Activated naive CD8-positive, alpha-beta T cell treated with anti-CD3 and anti-CD28 coated beads, Interleukin-2, amount 50 U/mL, for 24 hours (primary cell): ENCODE results near the gene ZBTB8B.
"Not testable (repeated sequence)": the region's sequence is repeated elsewhere in the genome, so short reads cannot be mapped to it uniquely, and the experiment has no call there.

Experiments
- ATAC-seq: fragments of 150-1000 bp; cut with Tn5 transposase; one replicate; pipeline ENCODE4 v1.10.0; 2021
- DNase-seq: peaks from one replicate; pipeline ENCODE4 v3.0.0; 2021
- H3K27ac Mint-ChIP-seq: one replicate; pipeline ENCODE4 v1.8.0; 2021; ENCODE audit warnings: mild to moderate bottlenecking, mixed read lengths
- H3K27me3 Mint-ChIP-seq: one replicate; pipeline ENCODE4 v1.8.0; 2021; ENCODE audit warnings: mixed read lengths
- H3K36me3 Mint-ChIP-seq: one replicate; pipeline ENCODE4 v1.8.0; 2021; ENCODE audit warnings: low read depth, mixed read lengths
- H3K4me1 Mint-ChIP-seq: one replicate; pipeline ENCODE4 v1.8.0; 2021; ENCODE audit warnings: mixed read lengths
- H3K4me3 Mint-ChIP-seq: one replicate; pipeline ENCODE4 v1.8.0; 2021; ENCODE audit warnings: mild to moderate bottlenecking, moderate library complexity, mixed read lengths
- H3K9me3 Mint-ChIP-seq: one replicate; pipeline ENCODE4 v1.8.0; 2021; ENCODE audit warnings: mixed read lengths

ZBTB8B gene

DNA sequence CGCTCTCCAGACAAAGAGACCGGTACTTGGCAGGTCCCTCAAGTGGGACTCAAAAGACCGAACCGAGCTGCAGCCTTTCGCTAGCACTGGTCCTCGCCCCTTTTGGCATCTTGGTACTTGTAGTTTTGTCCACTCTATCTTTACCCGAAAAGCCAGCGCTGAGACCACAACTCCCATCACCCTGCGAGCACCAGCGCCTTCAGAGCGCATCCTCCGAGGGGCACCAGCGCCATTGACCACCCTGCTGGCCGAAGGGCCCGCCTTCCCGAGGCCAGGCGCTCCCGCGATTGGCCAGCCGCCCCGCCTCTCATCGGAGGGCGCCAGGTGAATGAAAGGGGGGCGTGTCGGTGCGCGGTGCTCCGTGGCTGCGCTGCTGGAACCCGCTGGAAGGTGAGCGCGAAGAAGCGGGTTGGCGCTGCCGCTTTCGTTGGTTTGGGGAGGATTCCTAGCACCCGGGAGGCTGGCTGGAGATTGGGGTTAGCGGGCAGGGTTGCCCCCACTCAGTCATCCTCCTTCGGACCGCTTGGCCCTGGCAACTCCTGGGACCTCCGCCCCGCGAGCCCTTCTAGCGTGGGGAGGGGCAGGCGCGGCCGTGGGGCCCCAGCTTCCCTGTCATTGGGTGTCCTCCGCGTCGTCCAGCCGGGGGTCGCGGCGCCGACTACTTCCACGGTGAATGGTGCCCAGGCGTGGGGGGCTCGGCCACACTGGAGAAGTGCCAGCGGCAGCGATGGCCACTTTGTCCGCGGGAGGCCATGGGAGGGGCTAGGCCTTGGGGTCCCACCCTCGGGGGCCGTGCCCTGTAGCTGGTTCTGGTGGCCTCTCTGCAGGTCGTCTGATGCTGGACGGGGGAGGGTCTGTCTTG lies at the start of gene ZBTB8B:
TSS of gene ZBTB8B (plus strand) at position 357 of the 862 bp plus-strand sequence. CDS start 5,553 bp downstream, outside the sequence.
- H3K27ac Mint-ChIP-seq: no peak within 1 kb of the TSS
- H3K4me3 Mint-ChIP-seq: peak within 1 kb of the TSS; percentile 65
- peaks cover 13% of the 10 kb centered on the region for H3K4me1 Mint-ChIP-seq
- DNase-seq: peak; percentile 46
- peak; percentile 75 for ATAC-seq
- H3K27me3 Mint-ChIP-seq: peaks cover 54% of the 10 kb centered on the region
- H3K9me3 Mint-ChIP-seq: no peaks in the 10 kb centered on the region
- no peaks in the 10 kb centered on the region for H3K36me3 Mint-ChIP-seq

DNA sequence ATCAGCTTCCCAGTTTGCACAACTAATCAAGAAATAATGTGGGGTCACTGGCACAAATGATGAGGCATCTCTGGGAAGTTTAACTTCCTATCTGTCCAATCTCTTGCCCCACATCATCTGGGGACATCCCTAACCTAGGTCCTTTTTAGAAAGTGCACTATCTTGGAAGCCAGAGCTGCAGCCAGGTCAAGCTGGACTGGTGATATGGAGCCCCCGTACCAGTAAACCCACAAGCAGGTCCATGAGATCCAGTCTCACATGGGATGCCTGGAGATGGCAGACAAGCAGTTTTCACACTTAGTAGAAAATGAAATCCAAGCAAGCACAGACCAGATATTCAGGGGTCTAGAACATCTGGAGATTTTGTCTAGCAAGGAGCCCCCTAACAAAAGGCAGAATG lies 43.1 kb upstream of the ZBTB8B start:
- Mint-ChIP-seq H3K4me1 (no peaks in the 10 kb centered on the region), H3K27me3 (peaks cover 17% of the 10 kb centered on the region), H3K36me3 (no peaks in the 10 kb centered on the region), H3K4me3 (no peak overlapping the region), H3K9me3 (no peaks in the 10 kb centered on the region), H3K27ac (no peak overlapping the region)
- DNase-seq (no peak), ATAC-seq (no peak)

GRCh38 chr1:32426489-32427255 lies 38.2 kb upstream of the ZBTB8B start:
- Mint-ChIP-seq H3K27me3 (peaks cover 35% of the 10 kb centered on the region), H3K4me1 (no peaks in the 10 kb centered on the region), H3K4me3 (no peak overlapping the region), H3K36me3 (no peaks in the 10 kb centered on the region), H3K27ac (no peak overlapping the region), H3K9me3 (no peaks in the 10 kb centered on the region)
- ATAC-seq (no peak), DNase-seq (no peak)

- Mint-ChIP-seq H3K27me3 (peaks cover 35% of the 10 kb centered on the region), H3K27ac (no peak overlapping the region), H3K4me1 (peaks cover 3% of the 10 kb centered on the region), H3K9me3 (no peaks in the 10 kb centered on the region), H3K4me3 (no peak overlapping the region), H3K36me3 (no peaks in the 10 kb centered on the region)
- DNase-seq (no peak), ATAC-seq (no peak)
Observed at GRCh38 chr1:32427264-32427963, 37.5 kb upstream of the ZBTB8B start.

DNA sequence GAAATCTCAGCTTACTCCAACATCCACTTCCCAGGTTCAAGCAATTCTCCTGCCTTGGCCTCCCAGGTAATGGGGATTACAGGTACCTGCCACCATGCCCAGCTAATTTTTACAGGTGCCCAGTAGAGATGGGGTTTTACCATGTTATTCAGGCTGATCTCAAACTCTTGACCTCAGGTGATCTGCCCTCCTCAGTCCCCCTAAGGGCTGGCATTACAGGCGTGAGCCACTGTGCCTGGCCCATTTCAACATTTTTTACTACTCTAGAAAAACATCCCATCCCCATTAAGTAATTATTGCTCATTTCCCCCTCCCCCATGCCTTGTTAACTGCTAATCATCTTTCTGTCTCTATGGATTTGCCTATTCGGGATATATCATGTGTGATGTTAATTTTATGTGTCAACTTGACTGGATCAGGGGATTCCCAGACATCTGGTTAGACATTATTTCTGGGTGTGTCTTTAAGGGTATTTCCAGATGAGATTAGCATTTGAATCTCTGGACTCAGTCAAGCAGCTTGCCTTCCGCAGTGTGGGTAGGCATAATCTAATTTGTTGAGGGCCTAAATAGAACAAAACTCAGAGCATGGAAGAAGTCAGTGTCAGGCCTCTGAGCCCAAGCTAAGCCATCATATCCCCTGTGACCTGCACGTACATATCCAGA lies 33.0 kb upstream of the ZBTB8B start:
- H3K27me3 Mint-ChIP-seq: peaks cover 29% of the 10 kb centered on the region
- no peak for ATAC-seq
- H3K36me3 Mint-ChIP-seq: no peaks in the 10 kb centered on the region
- H3K4me3 Mint-ChIP-seq: no peak overlapping the region
- no peak overlapping the region for H3K27ac Mint-ChIP-seq
- H3K9me3 Mint-ChIP-seq: no peaks in the 10 kb centered on the region
- peaks cover 3% of the 10 kb centered on the region for H3K4me1 Mint-ChIP-seq
- DNase-seq: no peak

GRCh38 chr1:32438136-32438535 lies 26.7 kb upstream of the ZBTB8B start:
- H3K4me1 Mint-ChIP-seq: no peaks in the 10 kb centered on the region
- H3K9me3 Mint-ChIP-seq: peaks cover 5% of the 10 kb centered on the region
- no peak for ATAC-seq
- H3K4me3 Mint-ChIP-seq: no peak overlapping the region
- H3K36me3 Mint-ChIP-seq: no peaks in the 10 kb centered on the region
- H3K27me3 Mint-ChIP-seq: peaks cover 30% of the 10 kb centered on the region
- DNase-seq: no peak
- H3K27ac Mint-ChIP-seq: no peak overlapping the region

DNA sequence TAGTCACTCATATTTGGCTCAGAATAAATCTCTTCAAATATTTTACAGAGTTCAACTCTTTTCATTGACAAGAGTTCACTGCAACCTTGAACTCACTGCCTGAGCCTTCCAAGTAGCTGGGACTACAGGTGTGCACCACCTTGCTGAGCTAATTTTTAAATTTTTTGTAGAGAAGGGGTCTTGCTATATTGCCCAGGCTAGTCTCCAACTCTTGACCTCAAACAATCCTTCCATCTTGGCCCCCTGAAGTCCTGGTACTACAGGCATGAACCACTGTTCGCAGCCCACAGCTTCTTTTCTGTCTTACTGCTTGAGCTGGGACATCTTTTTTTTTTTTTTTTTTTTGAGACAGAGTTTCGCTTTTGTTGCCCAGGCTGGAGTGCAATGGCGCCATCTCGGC lies 26.1 kb upstream of the ZBTB8B start:
- not testable (repeated sequence) for H3K4me1 Mint-ChIP-seq, H3K36me3 Mint-ChIP-seq, H3K9me3 Mint-ChIP-seq, ATAC-seq, H3K4me3 Mint-ChIP-seq, DNase-seq, H3K27ac Mint-ChIP-seq
- peaks cover 23% of the 10 kb centered on the region for H3K27me3 Mint-ChIP-seq

DNA sequence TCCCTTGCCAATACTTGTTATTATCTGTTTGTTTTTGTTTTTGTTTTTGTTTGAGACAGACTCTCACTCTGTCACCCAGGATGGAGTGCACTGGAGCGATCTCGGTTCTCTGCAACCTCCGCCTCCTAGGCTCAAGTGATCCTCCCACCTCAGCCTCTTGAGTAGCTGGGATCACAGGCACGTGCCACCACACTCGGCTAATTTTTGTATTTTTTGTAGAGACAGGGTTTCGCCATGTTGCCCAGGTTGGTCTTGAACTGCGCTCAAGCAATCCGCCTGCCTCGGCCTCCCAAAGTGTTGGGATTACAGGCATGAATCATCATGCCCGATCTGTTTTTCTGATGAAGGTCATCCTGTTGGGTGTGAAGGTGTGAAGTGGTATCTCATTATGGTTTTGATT lies 23.4 kb upstream of the ZBTB8B start:
- not testable (repeated sequence) for H3K36me3 Mint-ChIP-seq, H3K4me3 Mint-ChIP-seq, H3K27ac Mint-ChIP-seq, DNase-seq, ATAC-seq, H3K9me3 Mint-ChIP-seq, H3K4me1 Mint-ChIP-seq
- peaks cover 26% of the 10 kb centered on the region for H3K27me3 Mint-ChIP-seq

DNA sequence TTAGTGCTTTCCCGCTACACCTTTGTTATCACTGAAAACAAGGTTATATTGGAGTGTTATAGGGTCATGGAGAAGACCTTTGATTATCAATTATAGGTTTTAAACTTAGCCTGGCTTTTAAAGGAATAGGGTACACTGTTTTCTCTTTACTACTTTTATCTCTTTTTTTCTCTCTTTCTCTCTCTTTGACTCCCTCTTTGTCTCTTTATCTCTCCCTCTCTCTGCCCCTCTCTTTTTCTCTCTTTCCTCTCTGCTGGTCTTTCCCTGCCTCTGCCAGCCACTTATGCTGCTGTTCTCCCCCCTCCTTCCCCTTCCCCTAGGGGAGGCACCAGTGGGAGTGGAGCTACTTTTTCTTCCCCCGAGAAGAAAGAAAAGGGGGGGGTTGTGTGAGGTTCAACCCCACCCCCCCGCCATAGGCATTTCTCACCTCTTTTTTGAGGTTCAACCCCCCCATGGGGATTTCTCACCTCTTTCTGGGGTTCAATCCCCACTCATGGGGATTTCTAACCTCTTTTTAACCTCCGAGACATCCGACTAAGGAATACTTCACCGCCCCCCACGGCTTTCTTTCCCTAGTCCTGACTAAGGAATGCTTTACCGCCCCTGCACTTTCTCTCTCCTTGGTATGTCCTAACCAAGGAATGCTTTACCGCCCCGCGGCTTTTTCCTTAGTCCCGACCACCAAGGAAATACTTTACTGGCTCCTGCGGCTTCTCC lies 17.2 kb upstream of the ZBTB8B start:
- no peak overlapping the region for H3K27ac Mint-ChIP-seq
- no peaks in the 10 kb centered on the region for H3K4me1 Mint-ChIP-seq
- peaks cover 25% of the 10 kb centered on the region for H3K27me3 Mint-ChIP-seq

DNA sequence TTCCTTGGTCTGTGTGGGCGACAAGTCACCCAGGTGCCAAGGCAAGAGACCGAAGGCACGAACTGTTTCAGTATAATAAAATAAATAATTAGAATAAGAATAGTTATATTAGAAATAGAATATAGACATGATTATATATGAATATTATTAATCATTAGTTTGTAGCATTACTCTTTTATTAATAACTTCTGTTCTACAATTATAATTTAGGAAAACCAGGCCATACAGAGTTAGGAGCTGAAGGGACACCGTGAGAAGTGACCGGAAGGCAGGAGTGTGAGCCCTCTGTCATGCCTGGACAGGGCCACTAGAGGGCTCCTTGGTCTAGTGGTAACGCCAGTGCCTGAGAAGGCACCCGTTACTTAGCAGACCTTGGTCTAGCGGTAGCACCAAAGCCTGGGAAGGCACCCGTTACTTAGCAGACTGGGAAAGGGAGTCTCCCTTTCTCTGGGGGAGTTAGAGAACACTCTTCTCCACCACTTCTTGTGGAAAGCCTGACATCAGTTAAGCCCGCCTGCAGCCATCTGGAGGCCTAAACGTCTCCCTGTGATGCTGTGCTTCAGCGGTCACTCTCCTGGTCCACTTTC lies 16.6 kb upstream of the ZBTB8B start:
- H3K4me1 Mint-ChIP-seq, H3K27ac Mint-ChIP-seq, ATAC-seq, H3K4me3 Mint-ChIP-seq, H3K36me3 Mint-ChIP-seq: not testable (repeated sequence)
- Mint-ChIP-seq H3K9me3 (peaks cover 15% of the 10 kb centered on the region), H3K27me3 (peaks cover 25% of the 10 kb centered on the region)
- peak; percentile 53 for DNase-seq

More for the DNA sequence above, 17.2 kb upstream of the ZBTB8B start:
- no peak for DNase-seq
- Mint-ChIP-seq H3K4me3 (no peak overlapping the region), H3K36me3 (peaks cover 3% of the 10 kb centered on the region), H3K9me3 (peaks cover 15% of the 10 kb centered on the region)
- ATAC-seq: no peak

DNA sequence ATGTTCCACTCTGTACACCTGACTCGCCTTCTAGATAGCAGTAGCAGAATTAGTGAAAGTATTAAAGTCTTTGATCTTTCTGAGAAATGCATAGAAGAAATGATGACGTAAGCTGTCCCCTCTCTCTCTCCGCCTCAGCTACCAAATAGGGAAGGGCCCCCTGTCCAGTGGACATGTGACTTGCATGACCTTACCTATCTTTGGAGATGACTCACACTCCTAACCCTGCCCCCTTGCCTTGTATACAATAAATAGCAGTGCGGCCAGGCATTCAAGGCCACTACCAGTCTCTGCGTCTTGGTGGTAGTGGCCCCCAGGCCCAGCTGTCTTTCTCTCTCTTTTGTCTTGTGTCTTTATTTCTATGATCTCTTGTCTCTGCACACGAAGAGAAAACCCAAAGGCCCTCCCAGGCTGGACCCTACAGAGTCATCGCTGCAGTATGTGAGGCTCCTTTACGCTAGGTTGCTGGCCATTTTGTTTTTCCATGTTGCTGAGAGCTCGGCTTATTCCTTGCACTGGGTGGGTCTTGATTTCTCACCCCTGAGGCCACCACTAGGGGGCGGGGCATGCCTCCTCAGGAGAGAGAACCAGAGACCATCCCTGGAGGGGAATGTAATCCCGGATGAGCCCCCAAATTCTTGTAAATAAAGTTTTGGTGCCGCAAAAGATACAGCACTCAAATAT lies 16.0 kb upstream of the ZBTB8B start:
- peak; percentile 25 for DNase-seq

GRCh38 chr1:32449457-32449831 lies 15.4 kb upstream of the ZBTB8B start:
- H3K9me3 Mint-ChIP-seq: peaks cover 15% of the 10 kb centered on the region
- not testable (repeated sequence) for H3K4me1 Mint-ChIP-seq, H3K4me3 Mint-ChIP-seq, DNase-seq, H3K27ac Mint-ChIP-seq, ATAC-seq, H3K36me3 Mint-ChIP-seq
- peaks cover 23% of the 10 kb centered on the region for H3K27me3 Mint-ChIP-seq

More for the DNA sequence above, 16.0 kb upstream of the ZBTB8B start:
- no peak overlapping the region for H3K4me3 Mint-ChIP-seq
- H3K4me1 Mint-ChIP-seq: no peaks in the 10 kb centered on the region
- H3K27ac Mint-ChIP-seq: no peak overlapping the region
- peaks cover 25% of the 10 kb centered on the region for H3K27me3 Mint-ChIP-seq
- H3K36me3 Mint-ChIP-seq: peaks cover 3% of the 10 kb centered on the region
- peaks cover 15% of the 10 kb centered on the region for H3K9me3 Mint-ChIP-seq
- no peak for ATAC-seq

GRCh38 chr1:32454726-32455125 lies 10.1 kb upstream of the ZBTB8B start:
- Mint-ChIP-seq H3K9me3 (peaks cover 24% of the 10 kb centered on the region), H3K4me3 (no peak overlapping the region), H3K36me3 (peaks cover under 1% of the 10 kb centered on the region), H3K27me3 (peaks cover 14% of the 10 kb centered on the region), H3K4me1 (no peaks in the 10 kb centered on the region), H3K27ac (no peak overlapping the region)
- DNase-seq: no peak
- no peak for ATAC-seq
